HL-60 (cell line): ENCODE data around the gene GFRA1.

Source experiments
- GABPA ChIP-seq: IDR thresholded peaks from 2 replicates; pipeline ENCODE4 v1.6.1; 2012; ENCODE audit warnings: low read depth
- TF ChIP-seq, protein P1 (sequence below): IDR thresholded peaks from one replicate; pipeline ENCODE4 v1.5.1; 2011; ENCODE audit warnings: low read length, control low read depth, inconsistent platforms; ENCODE audit not compliant: insufficient read depth

DNA sequence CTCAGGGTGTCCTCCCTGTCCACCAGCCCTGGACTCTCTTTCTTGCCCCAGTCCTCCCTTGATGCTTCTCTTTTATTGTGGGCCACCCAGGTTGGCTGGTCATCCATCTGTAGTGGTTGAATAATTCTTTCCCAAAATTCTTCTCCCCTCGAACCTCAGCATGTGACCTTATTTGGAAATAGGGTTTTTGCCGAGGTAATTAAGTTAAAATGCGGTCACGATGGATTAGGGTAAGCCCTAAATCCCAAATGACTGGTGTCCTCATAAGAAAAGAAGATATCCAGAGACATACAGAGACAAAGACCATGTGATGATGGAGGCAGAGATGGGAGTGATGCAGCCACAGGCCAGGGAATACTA is 74.3 kb downstream of the GFRA1 start:
- TF ChIP-seq, protein P1, sequence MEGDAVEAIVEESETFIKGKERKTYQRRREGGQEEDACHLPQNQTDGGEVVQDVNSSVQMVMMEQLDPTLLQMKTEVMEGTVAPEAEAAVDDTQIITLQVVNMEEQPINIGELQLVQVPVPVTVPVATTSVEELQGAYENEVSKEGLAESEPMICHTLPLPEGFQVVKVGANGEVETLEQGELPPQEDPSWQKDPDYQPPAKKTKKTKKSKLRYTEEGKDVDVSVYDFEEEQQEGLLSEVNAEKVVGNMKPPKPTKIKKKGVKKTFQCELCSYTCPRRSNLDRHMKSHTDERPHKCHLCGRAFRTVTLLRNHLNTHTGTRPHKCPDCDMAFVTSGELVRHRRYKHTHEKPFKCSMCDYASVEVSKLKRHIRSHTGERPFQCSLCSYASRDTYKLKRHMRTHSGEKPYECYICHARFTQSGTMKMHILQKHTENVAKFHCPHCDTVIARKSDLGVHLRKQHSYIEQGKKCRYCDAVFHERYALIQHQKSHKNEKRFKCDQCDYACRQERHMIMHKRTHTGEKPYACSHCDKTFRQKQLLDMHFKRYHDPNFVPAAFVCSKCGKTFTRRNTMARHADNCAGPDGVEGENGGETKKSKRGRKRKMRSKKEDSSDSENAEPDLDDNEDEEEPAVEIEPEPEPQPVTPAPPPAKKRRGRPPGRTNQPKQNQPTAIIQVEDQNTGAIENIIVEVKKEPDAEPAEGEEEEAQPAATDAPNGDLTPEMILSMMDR = no peak
- TF ChIP-seq GABPA = no peak
